ENCODE data around the gene ANXA9.

ANXA9 gene

DNA sequence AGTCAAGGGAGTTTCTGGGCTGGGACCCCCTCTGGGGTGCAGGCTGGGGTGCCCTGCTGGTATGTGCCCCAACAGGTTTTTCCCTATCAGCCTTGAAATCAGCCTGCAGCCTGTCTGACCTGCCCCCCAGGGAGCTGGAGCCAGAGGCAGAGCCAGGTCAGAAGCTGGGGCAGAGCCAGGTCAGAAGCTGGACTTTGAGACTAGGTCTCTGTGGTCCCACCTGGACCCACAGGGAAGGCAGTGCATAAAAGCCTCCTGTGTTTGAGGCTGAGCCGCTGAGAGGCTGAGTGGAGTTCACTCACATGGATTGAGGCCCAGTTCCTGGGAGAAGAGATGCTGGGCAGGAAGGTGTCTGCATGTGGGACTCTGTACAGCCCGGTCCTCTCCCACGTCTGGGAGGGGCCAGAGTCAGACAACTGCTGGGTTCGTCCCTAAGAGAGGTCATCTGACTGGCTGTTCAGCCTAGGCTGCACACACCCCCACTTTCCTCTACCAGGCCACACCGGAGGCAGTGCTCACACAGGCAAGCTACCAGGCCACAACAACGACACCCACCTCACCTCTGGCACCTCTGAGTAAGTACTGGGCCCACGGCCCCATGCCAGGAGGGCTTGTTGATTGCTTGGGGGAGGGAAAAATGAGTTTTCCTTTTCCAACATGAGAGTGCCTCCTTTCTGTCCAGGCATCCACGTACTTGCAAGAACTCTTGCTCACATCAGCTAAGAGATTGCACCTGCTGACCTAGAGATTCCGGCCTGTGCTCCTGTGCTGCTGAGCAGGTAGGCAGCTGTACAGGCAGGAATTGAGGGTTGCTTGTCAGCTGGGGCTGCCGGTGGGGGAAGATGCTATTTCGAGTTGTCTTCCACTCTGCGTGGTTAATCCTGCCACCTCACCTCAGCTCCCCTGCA lies at the start of gene ANXA9:
TSS of gene ANXA9 (plus strand) at position 488 of the 908 bp plus-strand sequence. CDS start 814 bp downstream, outside the sequence.
- no peak for TF ChIP-seq CTCF (IDR thresholded peaks at IDR 0.05; ENCODE audit: insufficient read depth, low read depth, low read length, missing control alignments)
- H3K4me3 ChIP-seq (ENCODE audit: low read length), result no peak within 1 kb of the TSS
- peak; percentile 36 for DNase-seq (ENCODE audit: low read depth)

GRCh38 chr1:150944856-150945255 lies 37.2 kb upstream of the ANXA9 start:
- no peak for TF ChIP-seq CTCF (IDR thresholded peaks at IDR 0.05; ENCODE audit: insufficient read depth, low read depth, low read length, missing control alignments)

DNA sequence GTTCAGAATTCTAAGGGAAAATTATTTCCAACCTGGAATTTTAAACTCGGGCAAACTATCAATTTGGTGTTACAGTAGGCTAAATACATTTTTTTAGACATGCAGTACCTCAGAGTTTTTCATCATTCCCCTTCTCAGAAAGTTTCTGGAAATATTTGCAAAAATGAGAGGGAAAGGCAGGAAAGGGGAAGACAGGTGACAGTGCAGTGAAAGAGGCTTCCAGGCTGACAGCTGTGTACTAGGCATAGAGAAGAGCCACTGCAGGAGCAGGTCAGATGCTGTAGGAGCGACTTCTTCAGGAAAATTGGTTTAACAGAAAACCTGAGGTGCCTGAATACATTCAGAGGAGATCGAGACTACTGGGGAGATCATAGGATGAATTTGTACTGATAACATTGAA lies 27.4 kb upstream of the ANXA9 start:
- H3K4me3 ChIP-seq (ENCODE audit: low read length), result no peak overlapping the region
- DNase-seq (ENCODE audit: low read depth), result no peak
- no peak for TF ChIP-seq CTCF (IDR thresholded peaks at IDR 0.05; ENCODE audit: insufficient read depth, low read depth, low read length, missing control alignments)

More at GRCh38 chr1:150944856-150945255, 37.2 kb upstream of the ANXA9 start:
- no peak for DNase-seq (ENCODE audit: low read depth)
- H3K4me3 ChIP-seq (ENCODE audit: low read length), result no peak overlapping the region

- DNase-seq (ENCODE audit: low read depth), result no peak
- H3K4me3 ChIP-seq (ENCODE audit: low read length), result no peak overlapping the region
- no peak for TF ChIP-seq CTCF (IDR thresholded peaks at IDR 0.05; ENCODE audit: insufficient read depth, low read depth, low read length, missing control alignments)
These were observed 26.8 kb upstream of the ANXA9 start for GRCh38 chr1:150955280-150955679.

- H3K4me3 ChIP-seq (ENCODE audit: low read length), result no peak overlapping the region
- DNase-seq (ENCODE audit: low read depth), result no peak
- no peak for TF ChIP-seq CTCF (IDR thresholded peaks at IDR 0.05; ENCODE audit: insufficient read depth, low read depth, low read length, missing control alignments)
These were observed 24.4 kb upstream of the ANXA9 start for GRCh38 chr1:150957666-150958065.

DNA sequence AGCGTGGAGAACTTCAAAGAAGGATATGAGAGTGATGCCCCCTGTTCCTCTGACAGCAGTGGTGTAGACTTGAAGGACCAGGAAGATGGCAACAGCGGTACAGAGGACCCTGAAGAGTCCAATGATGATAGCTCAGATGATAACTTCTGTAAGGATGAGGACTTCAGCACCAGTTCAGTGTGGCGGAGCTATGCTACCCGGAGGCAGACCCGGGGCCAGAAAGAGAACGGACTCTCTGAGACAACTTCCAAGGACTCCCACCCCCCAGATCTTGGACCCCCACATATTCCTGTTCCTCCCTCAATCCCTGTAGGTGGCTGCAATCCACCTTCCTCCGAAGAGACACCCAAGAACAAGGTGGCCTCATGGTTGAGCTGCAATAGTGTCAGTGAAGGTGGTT lies 21.4 kb upstream of the ANXA9 start:
- H3K4me3 ChIP-seq (ENCODE audit: low read length), result no peak overlapping the region
- DNase-seq (ENCODE audit: low read depth), result no peak
- no peak for TF ChIP-seq CTCF (IDR thresholded peaks at IDR 0.05; ENCODE audit: insufficient read depth, low read depth, low read length, missing control alignments)

Measured in epithelial cell of esophagus (primary cell).